M059J (cell line): ENCODE measurements around the gene ULBP2. TPM values are rescaled to one million over a fixed set of nuclear protein-coding genes. Genes with fewer than 3 reads are reported as not detected.
"Not testable (repeated sequence)": the region's sequence is repeated elsewhere in the genome, so short reads cannot be mapped to it uniquely, and the experiment has no call there.

ENCODE experiments used
- DNase-seq: peaks from one replicate; pipeline ENCODE4 v3.0.0-alpha.2; 2012; ENCODE audit warnings: low read depth
- total RNA-seq: library from RNA; depleted of rRNA; stranded (reverse); fragments of >200 nt; shearing (Covaris generic); gene quantifications from 2 replicates; pipeline ENCODE4 v1.2.3, GENCODE V29; 2014

The ULBP2 gene
- total RNA-seq, 1 experiment from 2014 or later, result 75.7 TPM

DNA sequence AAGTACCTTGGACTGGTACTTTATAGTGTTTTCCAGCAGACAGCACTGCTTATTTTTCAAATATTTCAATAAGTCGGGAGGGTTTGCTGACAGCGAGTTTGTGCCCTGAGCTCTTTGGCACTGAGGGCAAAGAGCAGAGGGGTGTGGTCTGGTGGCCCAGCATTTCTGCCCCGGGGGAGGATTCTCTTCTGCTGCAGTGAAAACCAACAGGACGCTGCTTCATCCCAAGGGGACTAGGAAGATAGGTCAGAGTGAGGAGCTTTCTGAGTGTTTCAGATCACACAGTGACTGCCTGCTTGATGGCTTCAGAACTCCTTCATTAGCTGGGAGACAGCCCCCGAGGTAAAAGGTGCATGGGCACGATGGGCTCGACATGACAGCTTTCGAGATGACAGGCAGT lies 8.6 kb downstream of the ULBP2 start:
- no peak for DNase-seq

GRCh38 chr6:149951096-149951495 lies 9.3 kb downstream of the ULBP2 start:
- DNase-seq, result no peak

DNA sequence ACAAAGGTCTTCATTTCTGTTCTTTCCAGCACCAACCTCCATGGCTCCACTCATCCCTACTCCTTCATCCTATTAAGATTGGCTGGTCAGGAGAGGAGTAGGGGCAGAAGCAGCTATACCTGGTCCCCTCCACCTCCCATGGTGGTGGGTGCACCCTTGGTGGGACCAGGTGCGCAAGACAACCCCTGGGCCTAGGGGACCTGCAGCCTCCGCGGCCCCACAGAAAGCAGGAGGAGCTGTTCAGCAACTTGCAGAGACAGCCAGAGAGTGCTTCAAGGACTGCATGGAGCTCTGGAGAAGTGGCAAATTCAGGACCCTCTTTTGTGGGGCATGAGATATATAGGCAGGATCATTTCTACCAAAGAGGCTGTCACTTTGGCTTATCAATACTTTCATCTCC lies 9.8 kb downstream of the ULBP2 start:
- DNase-seq, result no peak

- peak; percentile 43 for DNase-seq
These were observed 11.6 kb downstream of the ULBP2 start for GRCh38 chr6:149953390-149953789.

GRCh38 chr6:149953934-149954327 lies 12.1 kb downstream of the ULBP2 start:
- not testable (repeated sequence) for DNase-seq

DNA sequence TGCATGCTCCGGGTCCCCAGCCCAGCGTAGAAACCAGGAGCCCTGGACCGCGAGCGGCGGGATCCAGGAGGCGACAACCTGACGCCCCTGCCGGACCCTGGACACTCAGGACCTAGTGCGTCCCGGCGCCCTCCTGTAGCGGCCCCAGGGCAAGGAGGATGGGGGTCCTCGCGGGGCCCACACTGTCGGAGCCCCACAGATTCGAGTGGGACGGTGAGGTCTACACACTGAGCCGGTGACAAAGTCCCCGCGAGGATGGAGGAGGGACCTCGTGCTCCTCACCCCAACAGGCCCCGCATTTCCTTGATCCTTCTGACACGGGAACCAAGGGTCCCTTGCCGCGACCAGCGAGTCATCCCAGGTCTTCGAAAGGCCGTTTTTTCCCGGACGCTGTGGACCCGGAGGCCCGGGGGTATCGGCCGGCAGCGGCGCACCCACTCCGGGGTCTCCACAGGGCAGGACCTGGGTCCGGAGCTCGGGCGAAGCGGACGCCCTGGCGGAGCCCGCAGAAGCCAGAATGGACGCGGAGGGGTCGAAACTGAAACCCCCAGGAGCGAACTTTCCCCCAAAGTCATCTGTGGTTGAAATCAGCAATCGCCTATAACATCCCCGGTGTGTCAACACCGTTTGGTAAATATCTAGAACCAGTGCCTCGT lies 12.6 kb downstream of the ULBP2 start:
- not testable (repeated sequence) for DNase-seq

GRCh38 chr6:149954984-149955653 lies 13.3 kb downstream of the ULBP2 start:
- DNase-seq, result not testable (repeated sequence)

DNA sequence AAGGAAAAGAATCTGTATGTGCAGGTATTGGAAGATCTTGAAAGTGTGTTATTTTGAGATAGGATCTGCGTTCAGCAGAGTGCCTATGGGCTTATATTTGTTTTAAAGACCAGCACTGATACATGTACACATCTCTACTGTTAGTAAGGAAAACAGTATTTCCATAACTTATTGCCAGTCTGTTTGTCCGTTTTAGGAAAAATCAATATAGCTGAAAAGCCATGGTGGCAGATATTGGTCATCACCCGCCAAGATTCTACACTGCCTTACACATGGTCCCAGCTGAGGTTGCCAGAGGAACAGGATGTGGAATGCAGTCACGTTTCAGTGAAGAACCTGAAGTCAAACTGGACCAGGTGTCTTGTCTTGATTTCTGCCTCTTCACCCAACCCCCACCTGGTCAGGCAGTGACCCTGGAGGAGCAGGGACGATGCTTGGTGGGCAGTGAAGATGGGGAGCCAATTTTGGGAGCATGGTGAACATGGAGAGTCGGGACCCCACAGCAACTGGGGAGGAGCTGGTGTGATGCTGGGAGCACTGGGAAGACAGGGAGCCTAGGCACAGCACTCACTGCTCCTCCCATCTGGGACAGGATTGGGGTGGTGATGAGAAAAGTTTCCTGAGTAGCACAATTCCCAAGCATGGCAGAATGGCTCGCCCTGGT lies 14.0 kb downstream of the ULBP2 start:
- not testable (repeated sequence) for DNase-seq

DNA sequence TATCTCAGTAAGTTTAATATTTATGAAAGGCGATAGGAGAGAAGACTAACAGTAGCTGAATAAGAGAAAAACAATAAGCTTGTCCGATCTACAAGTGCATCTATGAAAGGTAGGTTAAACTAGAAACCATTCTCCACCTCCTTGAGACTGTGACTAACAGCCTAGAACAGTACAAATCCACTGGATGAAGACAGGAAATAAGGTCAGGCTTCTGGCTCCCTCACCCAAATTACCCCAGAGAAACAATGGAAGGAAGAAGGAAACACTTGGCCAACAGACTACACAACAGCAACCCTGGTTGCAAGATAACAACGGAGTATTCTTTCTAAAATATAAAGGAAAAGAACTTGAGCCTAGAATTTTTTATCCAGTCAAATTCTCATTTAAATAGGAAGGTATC lies 16.3 kb downstream of the ULBP2 start:
- not testable (repeated sequence) for DNase-seq

- DNase-seq, result not testable (repeated sequence)
These were observed 18.0 kb downstream of the ULBP2 start for GRCh38 chr6:149959806-149960205.

DNA sequence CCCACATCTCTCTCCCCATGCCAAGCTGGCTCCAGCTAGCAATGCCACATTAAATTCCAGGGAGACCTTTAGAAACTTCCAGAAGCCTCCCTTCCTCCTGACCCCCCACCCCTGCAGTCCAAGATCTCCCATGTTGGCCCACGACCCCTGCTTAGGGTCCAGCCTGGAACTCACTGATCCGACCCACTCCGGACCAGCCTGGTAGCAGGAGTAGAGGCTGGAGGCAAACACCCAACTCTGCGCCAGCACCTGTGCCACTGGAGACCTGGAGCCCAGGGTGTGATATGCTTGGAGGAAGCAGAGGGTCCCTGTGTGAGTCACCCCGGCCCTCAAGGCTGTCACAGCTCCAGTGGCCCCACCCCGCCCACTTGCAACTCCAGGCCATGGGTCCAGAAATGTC lies 18.7 kb downstream of the ULBP2 start:
- DNase-seq, result no peak

DNA sequence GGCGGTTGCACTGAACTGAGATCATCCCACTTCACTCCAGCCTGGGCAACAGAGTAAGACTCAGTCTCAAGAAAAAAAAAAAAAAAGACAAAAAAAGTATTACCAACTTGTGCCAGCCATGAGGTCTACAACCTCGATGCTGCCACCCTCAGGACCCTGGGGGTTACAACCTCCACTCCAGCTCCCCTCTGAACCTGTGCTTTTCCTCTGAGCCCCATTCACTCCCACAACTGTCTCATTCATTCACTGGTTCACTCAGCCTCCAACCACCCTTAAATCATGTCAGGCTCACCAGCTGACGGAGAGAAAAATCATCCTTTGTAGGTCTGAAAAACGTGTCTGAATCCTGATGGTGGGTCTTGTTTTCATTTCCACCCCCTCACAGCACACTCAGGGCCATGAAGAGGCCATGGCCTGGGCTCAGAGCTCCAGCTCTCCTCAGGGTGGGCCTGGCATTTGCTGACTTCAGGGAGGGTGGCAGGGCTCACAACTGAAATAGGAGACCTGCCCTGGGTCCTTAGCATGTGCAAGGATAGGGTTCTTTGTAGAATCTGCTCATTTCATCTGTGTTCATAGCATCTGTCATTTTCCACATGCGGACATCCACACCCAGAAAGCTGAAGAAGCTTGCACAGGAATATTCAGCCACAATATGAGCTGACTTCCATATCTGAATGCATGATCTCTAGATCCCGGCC lies 20.1 kb downstream of the ULBP2 start:
- peak; percentile 52 for DNase-seq

- no peak for DNase-seq
These were observed 20.8 kb downstream of the ULBP2 start for GRCh38 chr6:149962461-149963211.

GRCh38 chr6:149963212-149963461 lies 21.3 kb downstream of the ULBP2 start:
- peak; percentile 89 for DNase-seq

DNA sequence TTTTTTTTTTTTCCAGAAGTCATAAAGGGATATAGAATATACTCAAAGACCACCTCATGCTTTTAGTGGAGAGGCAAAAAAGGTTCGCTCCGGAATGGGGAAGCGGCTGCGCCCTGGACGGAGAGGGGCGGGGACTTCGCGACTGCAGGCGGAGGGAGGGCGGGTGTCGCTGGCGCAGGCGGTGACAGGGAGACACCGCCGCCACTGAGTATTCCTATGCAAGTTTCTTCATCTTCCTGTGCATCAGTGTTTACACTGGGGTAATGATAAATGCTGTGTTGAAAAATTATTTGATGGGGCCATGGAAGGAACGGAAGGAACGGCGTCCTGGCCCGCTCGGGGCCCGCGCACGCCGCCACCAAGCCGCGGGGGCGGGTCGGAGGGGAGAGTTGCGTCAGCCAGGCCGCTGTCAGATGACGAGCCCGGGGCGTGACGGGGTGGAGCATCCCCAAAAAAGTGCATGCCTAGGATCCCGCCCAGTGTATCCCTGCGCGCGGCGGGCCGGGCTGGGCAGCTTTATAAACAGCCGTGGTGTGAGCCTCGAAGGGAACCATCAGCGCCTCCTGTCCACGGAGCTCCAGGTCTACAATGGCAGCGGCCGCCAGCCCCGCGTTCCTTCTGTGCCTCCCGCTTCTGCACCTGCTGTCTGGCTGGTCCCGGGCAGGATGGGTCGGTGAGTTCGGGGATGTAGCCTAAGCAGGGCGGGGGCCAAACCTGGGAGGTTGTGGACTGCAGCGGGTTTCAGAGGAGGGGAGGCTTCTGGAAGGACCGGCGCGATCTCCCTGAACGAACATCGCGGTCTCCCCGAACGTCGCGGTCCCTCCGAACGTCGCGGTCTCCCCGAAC lies 21.9 kb downstream of the ULBP2 start, which contains the start of gene ULBP1:
Gene ULBP1 (plus strand): TSS at position 482 of the 846 bp plus-strand sequence. CDS start 107 bp downstream, at position 589.
- DNase-seq, result peak; percentile 86

- DNase-seq, result peak; percentile 23
These were observed 22.7 kb downstream of the ULBP2 start for GRCh38 chr6:149964308-149965193.

DNA sequence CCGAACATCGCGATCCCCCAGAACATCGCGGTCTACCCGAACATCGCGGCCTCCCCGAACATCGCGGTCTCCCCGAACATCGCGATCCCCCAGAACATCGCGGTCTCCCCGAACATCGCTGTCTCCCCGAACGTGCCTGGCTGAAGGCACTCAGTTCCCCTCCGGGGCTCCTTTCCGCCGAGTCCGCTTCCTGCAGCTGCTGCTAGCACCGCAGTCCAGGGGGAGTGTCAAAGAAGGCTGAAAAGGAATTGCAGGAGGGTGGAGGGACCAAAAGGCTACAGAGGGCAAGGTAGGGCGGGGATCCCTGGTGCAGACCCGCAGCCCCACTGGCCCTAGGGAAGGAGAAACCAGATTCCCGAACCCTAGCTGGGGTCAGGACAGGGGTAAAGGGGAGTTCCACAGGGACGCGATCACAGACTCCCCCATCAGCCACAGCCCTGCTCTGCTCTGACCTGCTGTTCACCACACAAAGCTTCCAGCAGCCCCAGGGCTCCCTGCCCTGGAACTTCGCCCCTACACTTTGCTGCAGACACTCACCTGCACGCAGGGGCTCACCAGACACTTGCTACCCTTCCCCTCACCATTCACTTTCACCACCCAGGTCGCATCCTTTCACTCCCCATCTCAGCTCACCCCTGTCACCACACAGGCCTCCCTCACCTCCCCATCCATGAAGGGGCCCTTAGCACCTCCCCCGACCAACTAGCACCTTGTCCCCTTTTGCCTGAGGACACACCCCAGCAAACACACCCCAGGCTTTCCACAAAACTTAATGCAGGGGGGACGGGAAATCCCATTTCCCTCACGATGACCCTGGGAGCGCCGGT lies 23.6 kb downstream of the ULBP2 start:
- no peak for DNase-seq

- DNase-seq, result not testable (repeated sequence)
These were observed 24.5 kb downstream of the ULBP2 start for GRCh38 chr6:149966319-149966718.

DNA sequence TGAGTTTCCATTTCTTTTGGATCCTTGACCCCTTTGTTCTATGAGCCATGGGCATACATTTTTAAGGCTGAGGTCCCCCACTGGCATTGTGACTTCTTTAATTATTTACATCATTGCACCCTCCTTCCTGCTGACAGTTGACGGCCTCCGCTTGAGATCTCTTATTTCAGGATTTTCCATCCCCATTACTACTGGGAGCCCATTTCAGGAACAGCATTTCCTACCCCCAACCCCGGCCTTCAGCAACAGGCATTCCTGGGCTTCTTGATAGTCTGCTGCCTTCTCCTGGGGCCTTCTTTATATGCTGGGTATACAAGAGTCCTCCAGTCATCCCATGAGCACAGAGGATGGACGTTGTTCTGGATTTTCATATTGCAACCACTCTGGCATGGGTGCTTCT lies 25.8 kb downstream of the ULBP2 start:
- DNase-seq, result no peak
